ENCODE results near the gene TRIL. TPM values are rescaled to one million over a fixed set of nuclear protein-coding genes. Genes with fewer than 3 reads are reported as not detected.

The TRIL gene
- total and polyA plus RNA-seq, 9 of the 15 experiments (the other 6 are each of a cell fraction or from before 2014, with no cell fraction given): not detected

- POLR2A ChIA-PET: no interaction called here
- DNase-seq (ENCODE audit: extremely low read depth in 1 of 4, low spot score in 3 of 4) (no peak), ATAC-seq (no peak), FAIRE-seq (no peak)
- in situ Hi-C loops (cut with MboI) (no loop called here), intact Hi-C loops (cut with micrococcal nuclease) (no loop called here)
- Histone ChIP-seq H3K27me3 (ENCODE audit: control insufficient read depth in 2 of 2, insufficient read depth in 2 of 2, low read length in 2 of 2) (no peaks in the 10 kb centered on the region), H3K4me1 (replicated peaks in 1 of 2; ENCODE audit: control insufficient read depth in 2 of 2, insufficient read depth in 2 of 2, low read length in 2 of 2) (no peaks in the 10 kb centered on the region; a peak in 1 of 5 replicates), H3K79me2 (ENCODE audit: control insufficient read depth, insufficient read depth, low read length) (no peaks in the 10 kb centered on the region), H4K20me1 (replicated peaks; ENCODE audit: control insufficient read depth, insufficient read depth, low read length) (no peaks in the 10 kb centered on the region), H3K9ac (ENCODE audit: insufficient read depth in 1 of 2, low read depth in 2 of 2, low read length in 2 of 2) (no peak overlapping the region), H3K9me1 (ENCODE audit: control insufficient read depth, insufficient read depth, low read length) (no peaks in the 10 kb centered on the region), H3K36me3 (ENCODE audit: control insufficient read depth, insufficient read depth, low read length) (no peaks in the 10 kb centered on the region), H3K27ac (ENCODE audit: extremely low read depth, low read depth, low read length) (no peak overlapping the region), H3K4me2 (ENCODE audit: insufficient read depth, low read length) (no peak overlapping the region), H3K9me3 (replicated peaks; ENCODE audit: control insufficient read depth, insufficient read depth, low read depth, low read length) (no peaks in the 10 kb centered on the region), H2AFZ (ENCODE audit: low read depth, low read length) (no peak overlapping the region), H3K4me3 (no peak overlapping the region)
- CTCF ChIA-PET (ENCODE audit: low intra/inter-chr PET ratio): no interaction called here
- WGBS (ENCODE audit: insufficient coverage, low coverage, missing lambda C conversion rate): 0% methylated on average over 2 of the region's 2 CpGs
- no TSS peak for BruUV-seq (replicated peaks)
- TF ChIP-seq OTX1 (CRISPR knock-in tag; IDR thresholded peaks at IDR 0.05) (no peak), TSHZ1 (CRISPR knock-in tag; IDR thresholded peaks at IDR 0.05) (no peak), CEBPG (CRISPR knock-in tag; IDR thresholded peaks at IDR 0.05) (peak; percentile 78), CEBPG (tag; conservative IDR thresholded peaks at IDR 0.05 in 1 of 2, IDR thresholded peaks at IDR 0.05 in 1 of 2) (peak; percentile 78 to 83), NRF1 (conservative IDR thresholded peaks at IDR 0.05 in 1 of 2, IDR thresholded peaks at IDR 0.05 in 1 of 2) (no peak), PCBP1 (IDR thresholded peaks at IDR 0.05; ENCODE audit: low read depth, low read length, poor library complexity, severe bottlenecking) (no peak), SRSF9 (IDR thresholded peaks at IDR 0.05; ENCODE audit: borderline replicate concordance, low read depth, low read length) (no peak), RBBP5 (IDR thresholded peaks at IDR 0.05; ENCODE audit: borderline replicate concordance, insufficient read depth, low read length, poor library complexity, severe bottlenecking) (no peak), ZFPM2 (CRISPR knock-in tag; IDR thresholded peaks at IDR 0.05) (no peak), PBX2 (CRISPR knock-in tag; IDR thresholded peaks at IDR 0.05; ENCODE audit: low read depth) (no peak), PBX2 (tag; conservative IDR thresholded peaks at IDR 0.05; ENCODE audit: low read depth) (peak; percentile 84), E2F8 (IDR thresholded peaks at IDR 0.05; ENCODE audit: low read depth, partially characterized antibody) (no peak)
These were observed 28.6 kb upstream of the TRIL start for GRCh38 chr7:28986765-28987110.

Measured in K562 (cell line).